Small intestine (tissue), 7 donors: ENCODE results near the gene TCFL5. TPM values are rescaled to one million over a fixed set of nuclear protein-coding genes. Genes with fewer than 3 reads are reported as not detected.
A peak's percentile ranks its signal among the peaks of the same experiment; 100 is the strongest.

ENCODE experiments used
- DNase-seq, 2 donors: peaks; one replicate each; pipeline versions ENCODE4 v3.0.0 to v3.0.0-alpha.2; 2013
- FAIRE-seq: peaks from 2 replicates; lab custom pipeline; 2012; peaks lifted over from hg19 to GRCh38; lab: Jason Lieb, UNC
- H3K27ac ChIP-seq, 3 donors: one replicate each; pipeline ENCODE4 v1.5.1; 2013; ENCODE audit warnings: low read length in 2 of 3, mild to moderate bottlenecking in 2 of 3, control low read depth in 1 of 3, inconsistent platforms in 1 of 3, low read depth in 1 of 3, moderate library complexity in 1 of 3
- H3K27me3 ChIP-seq, 3 donors: one replicate each; pipeline ENCODE4 v1.6.1; 2013; ENCODE audit warnings: low read length in 3 of 3, inconsistent platforms in 1 of 3; ENCODE audit not compliant: control insufficient read depth in 3 of 3, insufficient read depth in 3 of 3
- H3K36me3 ChIP-seq, 3 donors: one replicate each; pipeline ENCODE4 v1.6.1; 2013; ENCODE audit warnings: low read length in 3 of 3, inconsistent platforms in 1 of 3, low read depth in 1 of 3, mild to moderate bottlenecking in 1 of 3, moderate library complexity in 1 of 3; ENCODE audit not compliant: control insufficient read depth in 3 of 3, insufficient read depth in 2 of 3
- H3K4me1 ChIP-seq, 3 donors: one replicate each; pipeline ENCODE4 v1.6.1; 2013; ENCODE audit warnings: low read length in 2 of 3, inconsistent platforms in 1 of 3, low read depth in 1 of 3, mild to moderate bottlenecking in 1 of 3, moderate library complexity in 1 of 3; ENCODE audit not compliant: control insufficient read depth in 3 of 3, insufficient read depth in 2 of 3
- H3K4me3 ChIP-seq, 3 donors: one replicate each; pipeline ENCODE4 v1.5.1; 2013; ENCODE audit warnings: low read length in 3 of 3, control low read depth in 1 of 3, inconsistent platforms in 1 of 3, low read depth in 1 of 3, mild to moderate bottlenecking in 1 of 3, moderate library complexity in 1 of 3
- H3K9me3 ChIP-seq, 2 donors: one replicate each; pipeline ENCODE4 v1.6.1; 2013; ENCODE audit warnings: low read depth in 1 of 2, low read length in 1 of 2; ENCODE audit not compliant: control insufficient read depth in 2 of 2, insufficient read depth in 1 of 2
- WGBS, 3 donors: extraction: QIAGEN DNeasy Blood & Tissue Kit; methylation state at CpG; one replicate each; pipeline ENCODE4 v1.1.7; 2013; 5-methylcytosine and 5-hydroxymethylcytosine counted together
- polyA plus RNA-seq, 4 donors: library from polyadenylated mRNA; stranded (reverse) in 3 of 4; unstranded in 1 of 4; fragments of 200-250 nt in 3 of 4; fragments of 120-200 nt in 1 of 4; gene quantifications; one replicate each; pipeline versions ENCODE4 v1.2.1 to v1.2.3, GENCODE V29; 2013
- donor health status: healthy with polysubstance abuse.
- donor health status: control.
- donor health status: control.
- donor health status: Bipolar disorder and iron deficiency.
- donor health status: healthy.

Gene TCFL5
- polyA plus RNA-seq, 4 donors = 4.2 to 5.7 (median 4.6) TPM

GRCh38 chr20:62811720-62812119 lies 49.9 kb downstream of the TCFL5 start:
- DNase-seq (no peak), FAIRE-seq (no peak)
- 84 to 85% (median 84%) methylated on average over 10 of the region's 10 CpGs for WGBS, 3 donors
- peaks cover 0 to 21% (median 7%) of the 10 kb centered on the region in 3 donors for H3K27me3 ChIP-seq
- peaks cover 23 to 76% (median 32%) of the 10 kb centered on the region in 3 donors for H3K36me3 ChIP-seq
- peaks cover 0 to 2% of the 10 kb centered on the region in 2 donors for H3K9me3 ChIP-seq
- H3K27ac ChIP-seq = no peak overlapping the region
- peaks cover 0 to 22% (median 3%) of the 10 kb centered on the region in 3 donors for H3K4me1 ChIP-seq
- H3K4me3 ChIP-seq = no peak overlapping the region

- DNase-seq (no peak), FAIRE-seq (no peak)
- Histone ChIP-seq H3K4me3 (no peak overlapping the region), H3K4me1 (peaks cover 0 to 23% (median 3%) of the 10 kb centered on the region in 3 donors), H3K27ac (no peak overlapping the region), H3K36me3 (peaks cover 23 to 80% (median 32%) of the 10 kb centered on the region in 3 donors), H3K27me3 (peaks cover 0 to 17% (median 4%) of the 10 kb centered on the region in 3 donors), H3K9me3 (peaks cover 0 to 2% of the 10 kb centered on the region in 2 donors)
- WGBS, 3 donors = 94 to 96% (median 95%) methylated on average over 21 of the region's 21 CpGs
Measured at GRCh38 chr20:62811320-62811719, 50.3 kb downstream of the TCFL5 start.

DNA sequence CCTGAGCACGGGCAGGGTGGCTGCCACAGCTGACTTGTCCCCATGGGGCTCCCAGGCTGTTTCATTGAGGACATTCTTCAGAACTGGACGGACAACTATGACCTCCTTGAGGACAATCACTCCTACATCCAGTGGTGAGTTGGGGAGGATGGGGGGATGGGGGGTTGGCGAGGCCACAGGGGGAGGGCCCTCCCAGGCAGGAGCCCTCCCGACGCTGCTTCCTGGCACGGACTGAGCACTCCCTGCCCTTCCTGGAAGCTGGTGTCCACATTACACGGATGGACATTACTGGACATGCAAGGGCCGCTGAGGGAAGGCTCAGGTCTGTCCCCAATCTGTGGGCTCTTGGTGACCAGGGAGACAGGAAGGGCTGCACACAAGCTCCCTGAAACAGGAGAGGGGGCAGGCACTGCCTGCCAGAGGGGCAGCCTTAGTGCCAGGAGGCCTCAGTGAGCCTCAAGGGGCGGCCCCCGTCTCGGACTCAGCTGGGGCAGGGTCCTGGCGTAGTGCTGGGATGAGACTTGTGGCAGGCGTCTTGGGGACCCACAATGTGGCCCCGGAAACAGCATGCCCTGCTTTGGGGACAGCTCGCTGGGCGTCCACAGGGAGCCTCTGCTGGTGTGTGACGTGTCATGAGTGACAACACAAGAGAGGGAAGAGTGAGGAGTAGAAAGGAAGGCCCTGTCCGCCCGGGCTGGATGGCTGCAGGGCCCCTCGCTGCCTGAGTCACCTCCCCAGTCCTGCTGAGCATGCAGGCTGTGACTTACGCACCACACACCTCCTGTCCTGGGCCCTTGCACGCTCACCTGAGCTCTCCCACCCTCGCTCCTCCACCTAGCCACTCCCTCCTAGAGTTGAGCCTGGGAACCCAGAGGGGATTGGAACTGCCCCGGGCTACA lies 51.8 kb downstream of the TCFL5 start:
- no peaks in the 10 kb centered on the region for H3K9me3 ChIP-seq
- H3K27ac ChIP-seq = no peak overlapping the region
- peaks cover 0 to 2% (median 0%) of the 10 kb centered on the region in 3 donors for H3K27me3 ChIP-seq
- FAIRE-seq (no peak), DNase-seq (no peak)
- peaks cover 23 to 84% (median 32%) of the 10 kb centered on the region in 3 donors for H3K36me3 ChIP-seq
- peaks cover 0 to 17% (median 6%) of the 10 kb centered on the region in 3 donors for H3K4me1 ChIP-seq
- H3K4me3 ChIP-seq = no peak overlapping the region
- 95 to 96% (median 96%) methylated on average over 24 of the region's 24 CpGs for WGBS, 3 donors

- H3K9me3 ChIP-seq = no peaks in the 10 kb centered on the region
- no peak overlapping the region for H3K4me3 ChIP-seq
- FAIRE-seq = no peak
- H3K27ac ChIP-seq = no peak overlapping the region
- H3K4me1 ChIP-seq = peaks cover 0 to 21% (median 6%) of the 10 kb centered on the region in 3 donors
- 40 to 44% (median 40%) methylated on average over 21 of the region's 21 CpGs for WGBS, 3 donors
- peak in 1 of 2 donors; percentile 73 for DNase-seq
- H3K27me3 ChIP-seq = no peaks in the 10 kb centered on the region
- peaks cover 21 to 73% (median 32%) of the 10 kb centered on the region in 3 donors for H3K36me3 ChIP-seq
Measured at GRCh38 chr20:62808211-62808865, 53.3 kb downstream of the TCFL5 start.

DNA sequence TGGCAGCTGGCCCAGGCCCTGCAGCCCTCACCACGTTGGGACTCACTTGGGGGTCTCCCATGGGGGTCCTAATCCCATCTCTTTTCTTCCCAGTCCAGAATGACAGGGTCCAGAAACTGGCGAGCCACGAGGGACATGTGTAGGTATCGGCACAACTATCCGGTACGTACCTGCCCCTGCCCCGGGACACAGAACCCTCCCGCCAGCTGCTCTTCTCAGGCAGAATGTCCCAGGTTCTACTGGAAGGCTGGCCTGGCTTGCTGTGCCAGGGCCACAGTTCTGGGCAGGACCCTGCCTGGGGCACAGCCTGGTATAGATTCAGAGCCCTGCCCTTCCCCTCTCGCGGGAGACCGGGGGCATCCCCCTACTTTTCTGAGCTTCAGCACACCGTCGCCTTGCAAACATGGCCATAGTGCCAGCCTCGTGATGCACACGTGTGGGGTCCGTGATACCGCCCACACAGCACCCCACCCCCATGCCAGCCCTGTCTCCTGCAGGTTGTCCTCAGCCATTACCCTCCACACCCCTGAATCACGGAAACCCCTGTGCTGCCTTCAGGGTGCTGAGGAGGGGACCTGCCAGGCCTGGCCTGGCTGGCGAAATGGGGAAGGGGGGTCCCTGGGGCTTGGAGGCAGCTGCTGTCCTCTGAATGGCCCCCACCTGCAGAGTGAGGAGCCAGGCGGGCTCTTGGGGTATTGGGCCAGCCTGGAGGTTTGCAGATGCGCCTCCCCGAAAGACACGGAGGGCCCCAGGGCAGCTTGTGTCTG lies 54.0 kb downstream of the TCFL5 start:
- no peak overlapping the region for H3K27ac ChIP-seq
- no peak for FAIRE-seq
- WGBS, 3 donors = 85 to 88% (median 87%) methylated on average over 23 of the region's 23 CpGs
- peaks cover 0 to 21% (median 6%) of the 10 kb centered on the region in 3 donors for H3K4me1 ChIP-seq
- H3K9me3 ChIP-seq = no peaks in the 10 kb centered on the region
- no peaks in the 10 kb centered on the region for H3K27me3 ChIP-seq
- no peak overlapping the region for H3K4me3 ChIP-seq
- no peak for DNase-seq
- H3K36me3 ChIP-seq = peaks cover 18 to 69% (median 29%) of the 10 kb centered on the region in 3 donors

GRCh38 chr20:62806383-62807050 lies 55.1 kb downstream of the TCFL5 start:
- peak overlapping the region in 2 of 3 donors; percentile 78 to 95 for H3K4me3 ChIP-seq
- peak overlapping the region in 2 of 3 donors; percentile 13 to 35 for H3K27ac ChIP-seq
- H3K9me3 ChIP-seq = no peaks in the 10 kb centered on the region
- H3K36me3 ChIP-seq = peaks cover 17 to 64% (median 18%) of the 10 kb centered on the region in 3 donors
- no peak for DNase-seq
- WGBS, 3 donors = 62 to 74% (median 70%) methylated on average over 11 of the region's 11 CpGs
- no peaks in the 10 kb centered on the region for H3K27me3 ChIP-seq
- FAIRE-seq = no peak
- H3K4me1 ChIP-seq = peaks cover 0 to 21% (median 6%) of the 10 kb centered on the region in 3 donors

DNA sequence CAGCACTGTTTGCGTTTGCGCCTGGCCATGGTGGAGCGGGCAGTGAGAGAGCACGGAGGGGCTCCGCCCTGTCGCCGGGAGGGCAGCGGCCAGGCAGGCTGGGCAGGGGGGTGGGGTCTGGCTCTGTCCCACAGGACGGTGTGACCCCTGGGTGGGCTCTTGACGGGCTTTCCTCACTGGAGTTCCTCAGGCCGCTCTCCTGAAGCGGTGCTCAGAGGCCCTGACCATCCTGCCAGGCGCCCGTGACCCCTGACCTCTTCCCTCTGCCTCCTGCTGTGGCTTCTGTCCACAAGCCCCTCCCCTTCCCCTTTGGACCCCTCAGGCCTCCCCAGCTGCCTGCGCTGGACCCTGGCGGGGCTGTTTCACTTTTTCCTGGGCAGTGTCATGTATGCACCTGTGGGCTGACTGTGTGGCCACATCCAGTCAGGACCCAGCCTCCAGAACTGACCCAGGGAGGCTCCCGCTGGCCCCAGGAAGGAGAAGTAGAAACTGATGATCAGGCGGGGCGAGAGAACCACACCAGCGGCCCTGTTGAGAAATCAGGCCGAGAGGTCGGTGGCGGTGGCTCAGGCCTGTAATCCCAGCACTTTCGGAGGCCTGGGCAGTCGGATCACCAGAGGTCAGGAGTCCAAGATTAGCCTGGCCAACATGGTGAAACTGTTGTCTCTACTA lies 55.8 kb downstream of the TCFL5 start:
- Histone ChIP-seq H3K4me3 (peak overlapping the region; percentile 78 to 95 (median 95)), H3K27ac (peak overlapping the region; percentile 35 to 67 (median 55)), H3K4me1 (peaks cover 0 to 21% (median 6%) of the 10 kb centered on the region in 3 donors), H3K9me3 (no peaks in the 10 kb centered on the region), H3K36me3 (peaks cover 16 to 64% (median 17%) of the 10 kb centered on the region in 3 donors), H3K27me3 (no peaks in the 10 kb centered on the region)
- WGBS, 3 donors = 18 to 23% (median 19%) methylated on average over 24 to 25 of the region's 25 CpGs
- DNase-seq (no peak), FAIRE-seq (no peak)
